TTC549 (cell line): Measurements from ENCODE around the gene CAMK1D.

Source experiments
- FAIRE-seq: peaks from 2 replicates; lab custom pipeline; 2012; peaks lifted over from hg19 to GRCh38; lab: Jason Lieb, UNC

CAMK1D gene

DNA sequence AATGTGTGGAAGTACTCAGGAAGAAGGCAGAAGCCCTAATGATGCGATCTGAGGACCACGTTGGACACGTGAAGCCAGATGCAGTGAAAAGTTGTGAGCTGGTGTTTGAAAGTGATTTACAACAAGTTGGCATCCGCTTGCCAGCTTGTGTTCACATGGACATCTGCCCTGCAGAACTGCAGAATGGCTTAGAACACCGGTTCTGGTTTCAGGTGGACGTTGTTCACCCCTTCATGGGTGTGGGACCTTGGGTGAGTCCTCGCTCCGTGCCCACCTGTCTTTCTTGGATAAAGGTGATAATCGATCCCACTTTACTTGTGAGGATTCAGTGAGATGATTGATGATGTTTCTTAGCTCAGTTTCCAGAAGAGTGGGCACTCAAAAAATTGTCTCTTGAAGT, 53.8 kb downstream of the CAMK1D start:
- FAIRE-seq = no peak

- no peak for FAIRE-seq
Measured at GRCh38 chr10:12405342-12406320, 56.3 kb downstream of the CAMK1D start.

DNA sequence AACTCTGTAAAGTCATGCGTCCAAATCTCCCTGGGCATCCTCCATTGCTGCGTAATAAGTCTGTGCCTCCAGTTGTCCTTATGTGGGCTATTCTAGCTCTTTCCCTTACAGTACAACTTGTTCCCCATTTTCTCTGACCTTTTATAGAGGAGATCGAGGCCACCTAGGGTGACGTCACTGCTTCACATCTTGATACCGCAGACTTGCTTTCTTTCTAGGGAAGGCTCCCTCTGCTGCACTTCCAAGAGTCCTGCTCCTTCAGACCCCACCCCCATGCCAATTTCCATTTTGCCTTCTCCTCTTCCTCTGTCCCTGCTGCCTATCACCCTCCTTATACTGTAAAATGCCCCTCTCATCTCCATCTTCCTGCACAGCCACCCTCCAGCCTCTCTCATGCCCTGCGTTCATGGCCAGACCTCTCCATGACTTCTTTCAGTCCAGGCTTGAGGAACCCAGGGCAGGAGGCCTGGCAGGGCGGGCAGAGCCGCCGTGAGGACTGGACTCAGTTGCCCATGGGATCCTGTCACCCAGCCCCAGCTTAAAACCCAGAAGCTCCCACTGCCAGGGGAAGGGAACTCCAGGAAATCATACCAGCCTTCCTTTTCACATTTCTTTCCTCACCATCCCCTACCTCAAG, 57.5 kb downstream of the CAMK1D start:
- FAIRE-seq = no peak

- FAIRE-seq = no peak
Measured at GRCh38 chr10:12408472-12408871, 59.1 kb downstream of the CAMK1D start.

DNA sequence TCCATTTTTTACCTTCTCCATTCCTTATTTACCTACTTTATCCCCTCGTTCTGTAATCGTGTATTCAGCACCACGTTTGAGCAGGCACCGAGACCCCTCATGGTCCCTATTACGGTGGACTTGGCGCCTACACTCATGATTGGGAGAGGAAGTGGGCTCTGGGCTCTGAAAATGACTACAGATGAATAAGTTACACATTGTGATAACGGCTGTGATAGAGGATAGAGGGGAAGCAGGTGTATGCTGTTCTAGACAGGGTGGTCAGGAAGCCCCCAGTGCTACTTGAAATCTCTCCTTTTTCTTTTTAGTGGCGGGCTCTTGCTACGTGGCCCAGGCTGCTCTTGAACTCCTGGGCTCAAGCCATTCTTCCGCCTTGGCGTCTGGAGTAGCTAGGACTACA, 59.8 kb downstream of the CAMK1D start:
- FAIRE-seq = no peak

GRCh38 chr10:12409613-12410012, 60.3 kb downstream of the CAMK1D start:
- FAIRE-seq = no peak

DNA sequence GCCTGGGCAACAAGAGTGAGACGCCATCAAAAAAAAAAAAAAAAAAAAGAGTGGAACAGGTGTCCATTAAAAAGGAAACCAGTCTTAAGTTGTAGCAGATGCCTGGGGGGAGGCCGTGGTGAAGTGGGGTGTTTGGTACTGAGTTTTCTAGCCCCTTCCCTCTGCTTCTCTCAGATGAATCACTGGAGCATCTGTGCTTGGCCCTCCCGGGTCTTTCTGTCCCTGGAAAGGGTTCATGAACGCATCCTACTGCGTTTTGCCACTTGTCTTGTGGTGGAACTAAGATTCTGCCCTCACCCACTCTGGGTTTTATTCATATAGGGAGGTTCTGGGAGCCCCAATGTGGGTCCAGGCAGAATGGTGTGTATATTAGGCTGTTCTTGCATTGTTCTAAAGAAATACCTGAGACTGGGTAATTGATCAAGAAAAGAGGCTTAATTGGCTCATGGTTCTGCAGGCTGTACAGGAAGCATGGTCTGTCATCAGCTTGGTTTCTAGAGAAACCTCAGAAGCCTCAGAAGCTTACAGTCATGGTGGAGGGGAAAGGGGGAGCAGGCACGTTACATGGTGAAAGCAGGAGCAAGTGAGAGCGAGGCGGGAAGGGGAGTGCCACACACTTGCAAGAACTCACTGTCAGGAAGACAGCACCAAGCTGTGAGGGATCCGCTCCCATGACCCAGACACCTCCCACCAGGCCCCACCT, 63.5 kb downstream of the CAMK1D start:
- no peak for FAIRE-seq

- FAIRE-seq = no peak
Measured at GRCh38 chr10:12413369-12413711, 64.0 kb downstream of the CAMK1D start.

DNA sequence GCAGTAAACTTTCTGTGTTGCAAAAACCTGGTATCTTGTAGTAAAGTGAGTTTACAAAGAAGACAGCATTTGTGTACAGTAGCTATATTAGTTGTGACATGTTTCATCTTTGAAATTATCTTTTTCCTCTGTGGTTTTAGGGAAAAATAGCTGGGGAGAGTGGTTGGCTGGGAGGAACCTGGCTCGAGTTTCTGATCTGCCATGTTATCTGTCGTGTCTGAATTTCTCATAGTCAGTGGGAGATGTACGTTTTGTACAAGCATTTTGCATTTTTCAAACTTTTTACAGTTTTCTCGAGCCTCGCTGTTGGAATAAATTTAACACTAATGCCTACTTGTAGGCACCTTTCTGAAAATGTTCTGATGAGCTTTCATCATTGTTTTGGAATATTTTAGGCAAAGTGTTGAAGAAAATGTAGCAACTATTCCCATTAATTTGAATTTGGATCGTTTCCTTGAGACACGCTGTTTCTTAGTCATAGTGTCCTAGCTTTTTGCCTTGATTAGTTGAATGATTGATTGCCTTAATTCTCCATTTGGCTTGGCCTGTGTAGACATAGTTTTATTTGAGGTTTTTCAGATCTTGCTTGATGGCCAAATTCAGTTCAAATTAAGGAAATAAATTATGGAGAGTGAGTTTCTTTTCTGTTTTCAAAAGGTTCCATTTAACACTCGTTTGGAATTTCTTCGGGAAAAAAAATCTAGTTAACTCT, 65.1 kb downstream of the CAMK1D start:
- FAIRE-seq = no peak

DNA sequence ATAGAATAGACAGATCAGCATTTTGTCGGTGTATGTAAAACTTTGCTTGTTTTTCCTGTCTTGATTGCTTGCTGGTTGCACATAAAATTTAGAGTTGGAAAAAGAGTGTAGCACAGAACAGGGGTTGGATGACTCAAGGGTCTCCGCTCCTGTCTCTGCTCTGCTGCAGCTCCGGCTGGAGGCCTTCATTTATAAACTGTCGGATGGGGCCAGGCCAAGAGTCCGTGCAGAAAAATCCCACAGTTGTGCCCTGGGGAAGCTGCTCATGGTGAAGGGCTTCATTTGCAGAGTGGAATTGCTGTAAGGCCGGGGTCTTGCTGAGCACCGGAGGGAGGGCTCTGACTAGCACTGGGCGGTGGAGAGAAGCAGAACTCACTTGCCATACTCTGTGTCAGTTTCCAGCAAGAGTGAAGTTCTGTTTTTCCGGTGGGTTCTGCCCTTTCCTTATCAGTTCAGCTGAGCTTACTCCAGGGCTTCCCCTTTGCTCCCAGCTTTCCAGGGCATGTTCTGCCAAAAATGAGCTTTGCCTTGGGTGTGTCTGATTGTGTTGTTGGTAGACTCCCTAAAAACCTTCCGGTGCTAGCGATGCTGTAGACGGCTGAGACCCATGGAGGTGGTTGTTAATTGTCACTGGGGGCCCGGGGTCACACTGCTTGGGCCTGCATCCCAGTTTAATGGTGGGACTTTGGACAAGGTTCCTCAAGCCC, 67.2 kb downstream of the CAMK1D start:
- FAIRE-seq = no peak

- no peak for FAIRE-seq
Measured at GRCh38 chr10:12417331-12417730, 68.0 kb downstream of the CAMK1D start.

DNA sequence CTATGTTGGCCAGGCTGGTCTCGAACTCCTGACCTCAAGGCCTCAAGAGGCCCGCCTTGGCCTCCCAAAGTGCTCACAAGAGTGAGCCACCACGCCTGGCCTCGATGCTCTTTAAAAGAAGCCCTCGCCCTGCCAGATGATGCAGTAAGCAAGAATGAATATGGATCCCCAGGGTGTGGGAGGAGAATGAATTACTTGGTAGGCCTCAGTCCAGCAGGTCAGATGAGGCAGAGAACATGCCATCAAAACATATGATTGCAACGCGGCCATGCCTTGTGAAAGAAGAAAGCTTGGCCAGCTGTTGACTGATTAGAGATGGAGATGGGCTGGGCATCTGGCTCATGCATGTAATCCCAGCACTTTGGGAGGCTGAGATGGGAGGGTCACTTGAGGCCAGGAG, 68.7 kb downstream of the CAMK1D start:
- no peak for FAIRE-seq

- no peak for FAIRE-seq
Measured at GRCh38 chr10:12418725-12419261, 69.4 kb downstream of the CAMK1D start.

DNA sequence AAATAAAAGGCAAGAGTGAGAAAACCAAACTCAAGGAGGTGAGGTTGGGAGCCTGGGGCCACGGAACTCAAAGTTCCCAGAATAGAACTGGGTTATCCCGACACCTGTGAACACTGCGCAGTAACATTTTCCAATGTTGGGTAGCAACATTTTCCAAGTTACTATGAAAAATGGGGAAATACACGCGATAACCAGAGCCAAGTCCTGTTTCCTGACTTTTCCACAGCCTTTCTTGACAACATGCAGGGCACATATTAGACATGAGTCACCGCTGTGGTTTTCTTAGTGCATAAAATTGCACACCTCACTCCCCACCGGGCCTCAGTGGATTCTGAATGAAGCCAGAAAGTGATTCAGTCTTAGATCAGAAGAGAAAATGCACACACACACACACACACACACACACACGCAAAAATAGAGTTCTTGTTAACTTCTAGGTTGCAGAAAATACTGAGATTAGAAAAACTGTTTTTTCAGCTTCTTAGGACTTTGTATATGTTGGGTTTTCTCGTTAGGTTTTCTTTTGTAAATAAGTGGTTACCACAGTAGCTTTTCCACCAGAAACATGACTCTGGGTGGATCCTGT, 70.0 kb downstream of the CAMK1D start:
- FAIRE-seq = no peak

DNA sequence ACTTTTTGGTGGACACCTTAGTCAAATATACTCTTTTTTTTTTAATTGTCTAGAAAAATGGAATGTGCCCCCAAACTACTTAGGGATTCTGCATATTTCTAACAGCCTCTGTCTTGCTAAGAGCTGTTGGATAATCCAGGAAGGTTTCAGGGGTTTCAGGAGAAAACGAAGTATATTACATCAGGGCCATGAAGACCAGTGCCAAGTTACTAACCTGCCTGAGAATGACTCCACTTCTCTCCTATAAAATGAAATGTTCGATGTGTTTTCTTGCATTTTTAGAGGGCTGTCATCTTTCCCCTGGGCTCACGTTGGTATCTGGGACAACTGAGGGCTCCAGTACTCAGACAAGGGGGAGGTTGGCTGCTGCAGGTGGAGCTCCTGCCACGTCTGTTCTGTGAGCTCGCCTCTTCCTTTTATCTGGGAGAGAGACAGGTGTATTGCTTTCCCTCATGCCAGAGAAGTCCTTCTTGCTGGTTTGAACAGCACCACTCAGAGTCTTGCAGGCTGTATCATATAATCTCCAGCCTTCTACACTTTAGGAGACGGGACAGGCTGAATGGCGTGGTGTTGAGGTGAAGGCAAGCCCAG, 71.3 kb downstream of the CAMK1D start:
- no peak for FAIRE-seq

DNA sequence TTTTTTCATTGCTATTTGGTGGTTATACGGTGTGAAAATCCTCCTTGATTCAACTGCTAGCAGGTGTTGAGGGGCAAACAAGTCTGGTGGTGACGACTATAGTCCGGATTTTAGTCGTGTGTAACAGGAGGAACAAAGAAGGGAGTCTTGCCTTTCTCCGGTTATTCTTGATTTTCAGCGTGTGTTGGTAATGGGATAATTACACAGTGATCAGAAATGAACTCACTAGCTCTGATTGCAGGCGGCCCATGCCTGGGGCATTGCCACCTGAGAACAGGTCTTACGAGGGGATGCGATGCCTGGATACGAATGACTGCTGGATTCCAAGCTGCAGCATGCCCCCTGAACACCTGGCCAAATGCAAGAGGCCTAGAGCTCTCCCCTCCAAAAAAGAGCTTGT, 72.8 kb downstream of the CAMK1D start:
- no peak for FAIRE-seq

GRCh38 chr10:12423896-12424295, 74.5 kb downstream of the CAMK1D start:
- FAIRE-seq = no peak

- no peak for FAIRE-seq
Measured at GRCh38 chr10:12427276-12427675, 77.9 kb downstream of the CAMK1D start.

DNA sequence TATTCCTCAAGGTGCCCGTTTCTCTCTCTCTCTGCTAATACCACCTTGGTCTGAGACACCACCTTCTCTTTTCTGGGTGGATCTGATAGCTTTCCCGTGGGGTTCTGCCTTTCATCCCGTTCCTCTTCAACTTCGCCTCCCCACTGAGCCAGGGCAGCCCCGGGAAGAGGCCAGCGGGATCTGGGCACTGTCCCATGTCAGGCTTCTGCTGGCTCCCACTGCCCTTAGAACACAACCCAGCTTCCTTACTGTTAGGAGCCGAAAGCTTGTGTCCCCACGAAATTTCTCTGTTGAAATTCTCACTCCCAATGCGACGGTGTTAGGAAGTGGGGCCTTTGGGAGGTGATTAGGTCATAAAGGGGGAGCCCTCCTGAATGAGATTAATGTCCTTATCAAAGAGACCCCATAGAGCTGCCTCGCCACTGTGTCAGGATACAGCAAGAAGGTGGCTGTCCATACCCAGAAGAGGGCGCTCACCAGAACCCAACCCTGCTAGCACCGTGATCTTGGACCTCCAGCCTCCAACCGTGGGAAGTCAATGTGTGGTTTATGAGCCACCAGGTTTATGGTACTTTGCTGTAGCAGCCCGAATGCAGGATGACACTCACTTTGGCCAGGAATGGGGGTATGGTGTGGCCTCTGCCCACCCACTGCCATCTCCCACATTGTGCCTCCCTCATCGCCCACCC, 79.2 kb downstream of the CAMK1D start:
- no peak for FAIRE-seq

DNA sequence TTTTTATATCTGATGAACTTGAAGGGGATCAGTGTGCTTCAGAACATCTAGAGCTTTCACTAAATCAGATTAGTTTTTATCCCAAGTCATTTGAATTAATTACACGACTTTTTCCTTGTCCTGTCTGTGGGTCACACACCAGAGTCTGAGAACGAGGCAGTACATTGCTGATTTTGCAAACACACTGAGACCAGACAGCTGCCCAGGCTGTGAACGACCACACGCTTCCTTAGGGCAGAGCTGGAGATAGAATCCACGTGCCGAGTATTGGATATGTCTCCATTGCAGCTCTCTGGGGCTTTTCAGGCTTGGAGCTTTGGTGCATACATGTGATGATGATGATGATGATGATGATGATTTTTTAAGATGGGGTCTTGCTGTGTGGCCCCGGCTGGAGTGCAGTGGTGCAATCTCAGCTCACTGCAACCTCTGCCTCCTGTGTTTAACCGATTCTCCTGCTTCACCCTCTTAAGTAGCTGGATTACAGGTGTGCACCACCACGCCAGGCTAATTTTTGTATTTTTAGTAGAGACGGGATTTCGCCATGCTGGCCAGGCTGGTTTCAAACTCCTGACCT, 81.1 kb downstream of the CAMK1D start:
- FAIRE-seq = no peak
